GM12874 (cell line): ENCODE results near the gene ZNRF3.
A peak's percentile ranks its signal among the peaks of the same experiment; 100 is the strongest.

Experiments used
- CTCF ChIP-seq: IDR thresholded peaks from 2 replicates; pipeline ENCODE4 v1.5.1; 2011; ENCODE audit warnings: low read depth, mild to moderate bottlenecking, control low read depth, low read length, moderate library complexity; ENCODE audit not compliant: insufficient read depth

The ZNRF3 gene

GRCh38 chr22:28855355-28856094, 27.8 kb upstream of the ZNRF3 start:
- TF ChIP-seq CTCF: peak; percentile 82

GRCh38 chr22:28856095-28856455, 27.3 kb upstream of the ZNRF3 start:
- no peak for TF ChIP-seq CTCF

- TF ChIP-seq CTCF: no peak
Measured at GRCh38 chr22:28857288-28857687, 26.1 kb upstream of the ZNRF3 start.

- TF ChIP-seq CTCF: no peak
Measured at GRCh38 chr22:28864878-28865596, 18.3 kb upstream of the ZNRF3 start.

- no peak for TF ChIP-seq CTCF
Measured at GRCh38 chr22:28867191-28867590, 16.2 kb upstream of the ZNRF3 start.

- TF ChIP-seq CTCF: no peak
Measured at GRCh38 chr22:28869736-28870135, 13.6 kb upstream of the ZNRF3 start.

- TF ChIP-seq CTCF: no peak
Measured at GRCh38 chr22:28873183-28873963, 10.0 kb upstream of the ZNRF3 start.
